H1 (cell line): ENCODE data around the gene XYLB. TPM values are rescaled to one million over a fixed set of nuclear protein-coding genes. Genes with fewer than 3 reads are reported as not detected.

Experiments
- CTCF ChIP-seq, 3 experiments: IDR thresholded peaks; 1 replicate in 2 of 3; 2 replicates in 1 of 3; pipeline versions ENCODE4 v1.5.1 to v1.6.1; 2011; ENCODE audit warnings: low read length in 3 of 3, mild to moderate bottlenecking in 3 of 3, inconsistent platforms in 2 of 3, low read depth in 1 of 3, moderate library complexity in 1 of 3; ENCODE audit not compliant: insufficient read depth in 1 of 3; ENCODE audit errors: control extremely low read depth in 1 of 3
- polyA plus RNA-seq, 7 experiments: library from polyadenylated mRNA; depleted of rRNA in 3 of 7; stranded (reverse) in 5 of 7; unstranded in 2 of 7; fragments of >200 nt in 5 of 7; fragments of 200-250 nt in 2 of 7; gene quantifications; 1 replicate in 5 of 7; 2 replicates in 1 of 7; 4 replicates in 1 of 7; pipeline versions ENCODE4 v1.2.1 to v1.2.3, GENCODE V29; 2011 to 2013; ENCODE audit warnings: missing spikeins in 2 of 7, mixed read lengths in 2 of 7
- total RNA-seq: library from RNA; stranded (reverse); fragmentation: NEBNext Ultra II Directional; extraction: Animal tissue kit (Norgen Biotek cat#: 25700); gene quantifications from 2 replicates; pipeline ENCODE4 v1.2.1, GENCODE V29; 2021

The XYLB gene
- total and polyA plus RNA-seq, 2 of the 8 experiments (the other 6 are each of a cell fraction or from before 2014, with no cell fraction given) = 1.7 to 5.5 TPM

GRCh38 chr3:38335263-38335662 is 11.3 kb upstream of the XYLB start (continued):
- TF ChIP-seq CTCF (IDR thresholded peaks at IDR 0.05; ENCODE audit: control extremely low read depth in 1 of 3, insufficient read depth in 1 of 3, low read depth in 1 of 3, low read length in 3 of 3) = no peak
